ENCODE measurements around the gene CAMK2A. TPM values are rescaled to one million over a fixed set of nuclear protein-coding genes. Genes with fewer than 3 reads are reported as not detected.

CAMK2A gene
- total RNA-seq, 6 experiments from 2014 or later = 0.09 to 0.64 (median 0.18) TPM

DNA sequence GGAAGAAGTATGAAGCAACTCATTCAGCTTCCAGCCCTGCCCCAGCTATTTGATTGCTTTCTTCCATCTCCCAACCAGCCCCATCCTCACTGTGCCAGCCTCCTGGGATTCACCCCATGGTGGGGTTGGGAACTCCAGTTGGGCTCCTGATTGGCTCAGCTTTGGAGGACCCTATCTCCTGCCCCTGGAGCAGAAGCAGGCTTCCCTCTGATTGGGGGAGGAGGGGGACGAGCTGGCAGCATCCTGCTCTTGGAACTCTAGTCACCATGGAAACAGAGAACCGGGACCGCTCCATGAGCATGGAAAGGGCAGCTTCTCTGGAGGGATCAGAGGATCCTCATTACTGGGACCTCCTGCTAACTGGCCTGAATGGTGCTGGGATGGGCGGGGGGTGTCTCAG lies 97.1 kb downstream of the CAMK2A start:
- no peaks in the 10 kb centered on the region for H3K4me1 Mint-ChIP-seq (ENCODE audit: low read depth)
- TF ChIP-seq, protein P1, sequence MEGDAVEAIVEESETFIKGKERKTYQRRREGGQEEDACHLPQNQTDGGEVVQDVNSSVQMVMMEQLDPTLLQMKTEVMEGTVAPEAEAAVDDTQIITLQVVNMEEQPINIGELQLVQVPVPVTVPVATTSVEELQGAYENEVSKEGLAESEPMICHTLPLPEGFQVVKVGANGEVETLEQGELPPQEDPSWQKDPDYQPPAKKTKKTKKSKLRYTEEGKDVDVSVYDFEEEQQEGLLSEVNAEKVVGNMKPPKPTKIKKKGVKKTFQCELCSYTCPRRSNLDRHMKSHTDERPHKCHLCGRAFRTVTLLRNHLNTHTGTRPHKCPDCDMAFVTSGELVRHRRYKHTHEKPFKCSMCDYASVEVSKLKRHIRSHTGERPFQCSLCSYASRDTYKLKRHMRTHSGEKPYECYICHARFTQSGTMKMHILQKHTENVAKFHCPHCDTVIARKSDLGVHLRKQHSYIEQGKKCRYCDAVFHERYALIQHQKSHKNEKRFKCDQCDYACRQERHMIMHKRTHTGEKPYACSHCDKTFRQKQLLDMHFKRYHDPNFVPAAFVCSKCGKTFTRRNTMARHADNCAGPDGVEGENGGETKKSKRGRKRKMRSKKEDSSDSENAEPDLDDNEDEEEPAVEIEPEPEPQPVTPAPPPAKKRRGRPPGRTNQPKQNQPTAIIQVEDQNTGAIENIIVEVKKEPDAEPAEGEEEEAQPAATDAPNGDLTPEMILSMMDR (IDR thresholded peaks at IDR 0.05) = no peak
- DNase-seq = no peak
- H3K27me3 Mint-ChIP-seq (ENCODE audit: insufficient read depth) = peaks cover 52% of the 10 kb centered on the region
- no peaks in the 10 kb centered on the region for H3K9me3 Mint-ChIP-seq
- H3K36me3 Mint-ChIP-seq (ENCODE audit: low read depth) = no peaks in the 10 kb centered on the region
- no peak overlapping the region for H3K27ac Mint-ChIP-seq
- H3K4me3 Mint-ChIP-seq = no peak overlapping the region

DNA sequence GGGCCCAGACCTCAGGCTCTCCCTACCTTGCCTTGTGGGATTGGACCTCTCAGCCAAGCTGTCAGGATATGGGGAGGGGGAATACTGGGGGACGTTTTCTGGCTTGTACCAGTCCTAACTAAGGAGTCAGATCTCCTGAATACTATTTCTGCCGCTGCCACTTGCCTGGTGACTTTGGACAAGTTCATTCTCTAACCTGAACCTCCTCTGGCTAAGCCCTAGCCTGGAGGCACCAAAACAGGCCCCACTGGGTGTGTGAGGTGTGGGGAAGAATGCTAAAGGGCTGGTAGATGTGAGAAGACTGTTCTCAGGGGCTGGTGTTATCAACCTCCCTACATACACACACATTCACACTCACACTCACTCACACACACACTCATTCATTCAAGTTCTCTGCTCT lies 98.6 kb downstream of the CAMK2A start:
- no peak for DNase-seq
- H3K36me3 Mint-ChIP-seq (ENCODE audit: low read depth) = no peaks in the 10 kb centered on the region
- H3K27me3 Mint-ChIP-seq (ENCODE audit: insufficient read depth) = peaks cover 50% of the 10 kb centered on the region
- TF ChIP-seq, protein P1 (IDR thresholded peaks at IDR 0.05) = no peak
- no peaks in the 10 kb centered on the region for H3K9me3 Mint-ChIP-seq
- no peak overlapping the region for H3K27ac Mint-ChIP-seq
- no peaks in the 10 kb centered on the region for H3K4me1 Mint-ChIP-seq (ENCODE audit: low read depth)
- no peak overlapping the region for H3K4me3 Mint-ChIP-seq

DNA sequence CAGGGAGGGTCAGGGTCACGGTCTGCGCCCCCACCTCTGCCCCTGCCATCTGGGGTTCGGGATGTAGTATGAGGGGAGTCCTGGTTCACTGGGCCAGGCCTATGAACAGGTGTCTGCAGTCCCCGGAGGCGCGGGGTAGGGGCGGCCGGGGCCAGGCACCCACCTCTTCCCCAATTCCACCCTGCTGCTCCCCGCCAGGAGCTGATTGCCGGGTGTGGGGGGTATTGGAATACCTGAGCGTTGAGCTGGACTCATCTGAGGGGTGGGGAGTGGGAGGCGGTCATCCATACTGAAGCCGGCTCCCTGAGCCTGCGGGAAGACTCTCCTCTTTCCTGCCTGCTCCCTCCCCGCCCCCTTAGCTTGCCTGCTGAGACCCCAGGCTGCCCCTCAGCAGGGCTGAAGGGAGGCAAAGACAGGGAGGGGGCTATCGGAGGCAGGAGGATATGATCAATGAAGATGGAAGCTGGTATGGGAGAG lies 99.0 kb downstream of the CAMK2A start:
- Mint-ChIP-seq H3K27me3 (ENCODE audit: insufficient read depth) (peaks cover 47% of the 10 kb centered on the region), H3K27ac (no peak overlapping the region), H3K36me3 (ENCODE audit: low read depth) (no peaks in the 10 kb centered on the region), H3K4me3 (no peak overlapping the region), H3K9me3 (no peaks in the 10 kb centered on the region), H3K4me1 (ENCODE audit: low read depth) (no peaks in the 10 kb centered on the region)
- no peak for DNase-seq
- TF ChIP-seq, protein P1 (IDR thresholded peaks at IDR 0.05) = no peak

DNA sequence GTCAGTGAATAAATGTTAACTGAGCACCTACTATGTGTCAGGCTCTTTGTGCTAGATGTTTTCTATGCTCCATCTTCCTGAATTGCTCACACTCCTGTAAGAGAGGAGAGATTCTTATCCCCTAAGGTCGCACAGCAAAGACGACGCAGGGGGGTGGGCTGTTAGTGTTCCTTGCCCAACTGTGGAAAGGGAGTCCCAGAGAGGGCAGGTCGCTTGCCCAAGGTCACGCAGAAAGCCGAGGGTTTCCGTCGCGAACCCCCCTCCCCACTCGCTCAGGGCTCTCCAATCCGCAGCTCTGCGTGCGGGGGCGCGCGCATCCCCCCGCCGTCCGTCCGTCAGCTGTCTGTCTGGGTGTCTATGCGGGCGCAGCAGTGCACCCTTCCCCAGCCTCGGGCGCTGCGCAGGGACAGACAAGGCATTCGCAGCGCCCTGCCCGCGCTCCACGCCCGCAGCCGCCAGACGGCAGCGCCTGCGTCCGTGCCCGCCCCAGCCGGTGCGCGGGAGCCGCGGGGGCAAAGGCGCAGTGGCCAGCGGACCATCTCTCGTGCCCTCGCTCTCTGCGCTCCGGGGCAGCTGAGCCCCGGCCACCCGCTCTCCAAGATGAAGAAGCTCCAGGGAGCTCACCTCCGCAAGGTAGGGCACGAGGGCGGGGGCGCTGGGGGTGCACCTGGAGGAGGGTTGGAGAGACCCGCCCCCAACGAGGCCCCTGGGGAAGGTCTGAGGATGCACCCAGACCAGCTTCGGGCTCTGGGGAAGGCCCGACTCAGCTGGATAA lies 99.7 kb downstream of the CAMK2A start, which contains the start of gene SLC6A7:
SLC6A7 (plus strand) TSS at position 335 of the 775 bp plus-strand sequence; CDS start at position 601, 266 bp downstream.
- Mint-ChIP-seq H3K27ac (no peak within 1 kb of the TSS), H3K27me3 (ENCODE audit: insufficient read depth) (peaks cover 49% of the 10 kb centered on the region), H3K9me3 (no peaks in the 10 kb centered on the region), H3K4me3 (no peak within 1 kb of the TSS), H3K36me3 (ENCODE audit: low read depth) (no peaks in the 10 kb centered on the region), H3K4me1 (ENCODE audit: low read depth) (no peaks in the 10 kb centered on the region)
- TF ChIP-seq, protein P1 (IDR thresholded peaks at IDR 0.05) = no peak
- DNase-seq = no peak

DNA sequence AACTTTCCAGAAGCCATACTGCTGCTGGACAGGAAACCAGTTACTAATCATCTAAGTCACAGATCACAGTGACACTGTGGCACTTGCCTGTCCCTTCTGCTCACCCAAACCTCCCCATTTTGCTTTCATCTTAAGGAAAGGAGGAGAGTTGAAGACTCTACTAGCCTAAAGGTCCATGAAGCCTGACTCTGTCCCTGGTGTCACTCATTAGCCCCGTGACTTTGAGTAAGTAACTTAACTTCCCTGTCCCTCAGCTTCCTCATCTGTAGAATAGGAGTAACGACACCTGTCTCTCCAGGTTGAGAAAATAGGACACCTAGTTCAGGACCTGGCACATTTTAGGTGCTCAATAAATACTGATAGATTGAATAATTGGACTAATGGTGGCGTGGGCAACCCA lies 100.2 kb downstream of the CAMK2A start:
- no peaks in the 10 kb centered on the region for H3K4me1 Mint-ChIP-seq (ENCODE audit: low read depth)
- TF ChIP-seq, protein P1 (IDR thresholded peaks at IDR 0.05) = no peak
- no peaks in the 10 kb centered on the region for H3K9me3 Mint-ChIP-seq
- H3K36me3 Mint-ChIP-seq (ENCODE audit: low read depth) = no peaks in the 10 kb centered on the region
- H3K4me3 Mint-ChIP-seq = no peak overlapping the region
- no peak overlapping the region for H3K27ac Mint-ChIP-seq
- H3K27me3 Mint-ChIP-seq (ENCODE audit: insufficient read depth) = peaks cover 50% of the 10 kb centered on the region
- no peak for DNase-seq

All from HFFc6 (cell line).